G401 (cell line): ENCODE results near the gene PCDHA10. TPM values are rescaled to one million over a fixed set of nuclear protein-coding genes. Genes with fewer than 3 reads are reported as not detected.
A peak's percentile ranks its signal among the peaks of the same experiment; 100 is the strongest.
"Not testable (repeated sequence)": the region's sequence is repeated elsewhere in the genome, so short reads cannot be mapped to it uniquely, and the experiment has no call there.

ENCODE experiments used
- DNase-seq: peaks from one replicate; pipeline ENCODE4 v3.0.0-alpha.2; 2015; ENCODE audit warnings: low spot score
- in situ Hi-C: cut with HindIII; loops from 2 replicates; pipeline ENCODE4 v1.10.0; 2016; ENCODE audit warnings: low sequenced_read_pairs, mixed read lengths
- total RNA-seq: library from RNA; depleted of rRNA; stranded (reverse); fragments of >200 nt; shearing (Covaris generic); gene quantifications from 2 replicates; pipeline ENCODE4 v1.2.3, GENCODE V29; 2014; rRNA removed

The PCDHA10 gene
- total RNA-seq, 1 experiment from 2014 or later, result under 0.01 TPM

- DNase-seq, in situ Hi-C loops: not testable (repeated sequence)
Observed at GRCh38 chr5:140876541-140877261, 21.0 kb downstream of the PCDHA10 start.

- in situ Hi-C loops, result no loop called here
- DNase-seq, result no peak
Observed at GRCh38 chr5:140877262-140877581, 21.5 kb downstream of the PCDHA10 start.

DNA sequence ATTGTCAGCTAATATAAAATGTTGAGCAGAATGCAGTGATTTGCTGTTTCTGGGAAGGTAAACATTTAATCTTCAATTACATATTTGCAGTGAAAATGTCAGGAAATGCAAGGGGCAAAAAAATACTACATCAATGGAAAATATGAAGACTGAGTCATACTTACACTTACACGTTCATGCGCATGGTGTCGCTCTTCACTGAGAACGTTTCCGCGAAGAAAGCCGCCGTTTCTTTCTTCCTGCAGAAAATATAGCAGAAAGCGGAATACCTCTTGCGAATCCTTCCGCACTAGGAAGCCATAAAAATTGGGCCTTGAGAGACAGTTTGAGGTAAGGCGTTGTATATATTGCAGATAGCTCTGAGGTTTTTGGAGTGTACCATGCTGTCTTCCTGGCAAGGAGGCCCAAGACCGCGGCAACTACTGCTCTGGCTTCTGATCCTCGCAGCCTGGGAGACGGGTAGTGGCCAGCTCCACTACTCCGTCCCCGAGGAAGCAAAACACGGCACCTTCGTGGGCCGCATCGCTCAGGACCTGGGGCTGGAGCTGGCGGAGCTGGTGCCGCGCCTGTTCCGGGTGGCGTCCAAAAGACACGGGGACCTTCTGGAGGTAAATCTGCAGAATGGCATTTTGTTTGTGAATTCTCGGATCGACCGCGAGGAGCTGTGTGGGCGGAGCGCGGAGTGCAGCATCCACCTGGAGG lies 26.3 kb downstream of the PCDHA10 start, which contains the start of gene PCDHA13:
Gene PCDHA13, plus strand, starts transcription at position 236 of the 702 bp plus-strand sequence. Its CDS starts 145 bp downstream, at position 381.
- DNase-seq, result peak; percentile 37

GRCh38 chr5:140882591-140882899 lies 26.8 kb downstream of the PCDHA10 start:
- DNase-seq, result peak; percentile 19
- in situ Hi-C loops, result no loop called here

More for the DNA sequence above, 26.3 kb downstream of the PCDHA10 start, which contains the start of gene PCDHA13:
- in situ Hi-C loops, result no loop called here

- DNase-seq, result no peak
- in situ Hi-C loops, result no loop called here
Observed at GRCh38 chr5:140883373-140883772, 27.7 kb downstream of the PCDHA10 start.

- DNase-seq, result no peak
- in situ Hi-C loops, result no loop called here
Observed at GRCh38 chr5:140883927-140884697, 28.4 kb downstream of the PCDHA10 start.

- no peak for DNase-seq
- in situ Hi-C loops, result no loop called here
Observed at GRCh38 chr5:140916325-140916724, 60.6 kb downstream of the PCDHA10 start.

Other genes with a start within 250 kb of the PCDHA10 start
- gene CD14, start 222.7 kb upstream of the PCDHA10 start, total RNA-seq, result not detected in 2 replicates
- 11.0 and 35.3 TPM in 2 replicates for gene TMCO6, start 216.4 kb upstream of the PCDHA10 start, total RNA-seq
- gene NDUFA2, start 208.3 kb upstream of the PCDHA10 start, total RNA-seq, result 75.7 and 84.8 TPM in 2 replicates
- 20.7 and 34.3 TPM in 2 replicates for gene IK, start 208.1 kb upstream of the PCDHA10 start, total RNA-seq
- 19.3 and 27.2 TPM in 2 replicates for gene WDR55, start 191.0 kb upstream of the PCDHA10 start, total RNA-seq
- not detected in 2 replicates for gene DND1, start 182.3 kb upstream of the PCDHA10 start, total RNA-seq
- gene HARS1, start 164.5 kb upstream of the PCDHA10 start, total RNA-seq, result 76.3 and 80.6 TPM in 2 replicates
- gene HARS2, start 164.4 kb upstream of the PCDHA10 start, total RNA-seq, result 20.9 and 30.0 TPM in 2 replicates
- gene ZMAT2, start 155.4 kb upstream of the PCDHA10 start, total RNA-seq, result 34.1 and 43.1 TPM in 2 replicates
- 0.03 TPM in 1 of 2 replicates, not detected in the other for gene PCDHA1, start 69.8 kb upstream of the PCDHA10 start, total RNA-seq
- not detected in 2 replicates for gene PCDHA2, start 61.0 kb upstream of the PCDHA10 start, total RNA-seq
- gene PCDHA3, start 54.8 kb upstream of the PCDHA10 start, total RNA-seq, result not detected in 2 replicates
- gene PCDHA4, start 48.8 kb upstream of the PCDHA10 start, total RNA-seq, result 4.2 and 5.4 TPM in 2 replicates
- under 0.01 and 0.31 TPM in 2 replicates for gene PCDHA5, start 34.3 kb upstream of the PCDHA10 start, total RNA-seq
- gene PCDHA6, start 27.9 kb upstream of the PCDHA10 start, total RNA-seq, result not detected in 2 replicates
- gene PCDHA7, start 21.6 kb upstream of the PCDHA10 start, total RNA-seq, result 0.43 TPM in 1 of 2 replicates, not detected in the other
- gene PCDHA8, start 14.7 kb upstream of the PCDHA10 start, total RNA-seq, result 0.03 TPM in 1 of 2 replicates, not detected in the other
- gene PCDHA9, start 7.5 kb upstream of the PCDHA10 start, total RNA-seq, result not detected in 2 replicates
- gene PCDHA11, start 13.1 kb downstream of the PCDHA10 start, total RNA-seq, result 6.6 and 7.1 TPM in 2 replicates
- gene PCDHA12, start 19.4 kb downstream of the PCDHA10 start, total RNA-seq, result 3.0 and 8.2 TPM in 2 replicates
- 0.54 and 0.86 TPM in 2 replicates for gene PCDHA13, start 26.2 kb downstream of the PCDHA10 start, total RNA-seq
- 6.5 and 9.5 TPM in 2 replicates for gene PCDHAC1, start 70.4 kb downstream of the PCDHA10 start, total RNA-seq
- gene PCDHAC2, start 110.6 kb downstream of the PCDHA10 start, total RNA-seq, result 7.8 and 8.0 TPM in 2 replicates
- not detected in 2 replicates for gene PCDHB1, start 195.5 kb downstream of the PCDHA10 start, total RNA-seq
- 11.6 and 17.6 TPM in 2 replicates for gene PCDHB2, start 238.7 kb downstream of the PCDHA10 start, total RNA-seq
- 0.92 and 2.4 TPM in 2 replicates for gene PCDHB3, start 244.6 kb downstream of the PCDHA10 start, total RNA-seq